ENCODE data around the gene HECTD1. TPM values are rescaled to one million over a fixed set of nuclear protein-coding genes. Genes with fewer than 3 reads are reported as not detected.
A peak's percentile ranks its signal among the peaks of the same experiment; 100 is the strongest.
"Not testable (repeated sequence)": the region's sequence is repeated elsewhere in the genome, so short reads cannot be mapped to it uniquely, and the experiment has no call there.

The HECTD1 gene
- total RNA-seq, 1 donor from 2014 or later, result 354 TPM

DNA sequence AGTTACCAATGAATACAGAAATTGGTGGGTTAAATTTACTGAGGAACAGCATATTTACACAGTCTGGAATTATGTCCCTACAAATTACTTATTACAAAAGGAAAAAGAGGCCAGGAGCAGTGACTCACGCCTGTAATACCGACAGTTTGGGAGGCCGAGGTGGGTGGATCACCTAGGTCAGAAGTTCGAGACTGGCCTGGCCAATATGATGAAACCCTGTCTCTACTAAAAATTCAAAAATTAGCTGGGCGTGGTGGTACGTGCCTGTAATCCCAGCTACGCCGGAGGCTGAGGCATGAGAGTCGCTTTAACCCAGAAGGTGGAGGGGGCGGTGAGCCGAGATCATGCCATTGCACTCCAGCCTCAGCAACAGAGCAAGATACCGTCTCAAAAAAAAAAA is 52.6 kb downstream of the HECTD1 start:
- DNase-seq (ENCODE audit: low read depth), result peak; percentile 32

DNA sequence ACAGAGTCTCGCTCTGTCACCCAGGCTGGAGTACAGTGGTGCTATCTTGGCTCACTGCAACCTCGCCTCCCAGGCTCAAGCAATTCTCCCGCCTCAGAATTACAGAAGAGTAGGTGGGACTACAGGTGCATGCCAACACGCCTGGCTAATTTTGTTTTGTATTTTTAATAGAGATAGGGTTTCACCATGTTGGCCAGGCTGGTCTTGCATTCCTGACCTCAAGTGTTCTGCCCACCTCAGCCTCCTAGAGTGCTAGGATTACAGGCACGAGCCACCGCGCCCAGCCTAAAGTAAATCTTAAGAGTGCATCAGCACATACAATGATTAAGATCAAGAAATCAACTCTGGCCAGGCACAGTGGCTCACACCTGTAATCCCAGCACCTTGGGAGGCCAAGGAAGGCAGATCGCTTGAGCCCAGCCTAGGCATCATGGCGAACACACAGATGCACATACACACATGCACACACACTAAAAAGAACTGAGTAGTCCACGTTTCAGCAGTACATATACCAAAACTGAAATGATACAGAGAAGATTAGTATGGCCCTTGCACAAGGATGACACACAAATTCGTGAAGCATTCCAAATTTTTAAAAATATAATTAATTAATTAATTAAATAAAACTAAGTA is 65.0 kb downstream of the HECTD1 start:
- DNase-seq (ENCODE audit: low read depth), result no peak

GRCh38 chr14:31139301-31139847 is 68.2 kb downstream of the HECTD1 start:
- DNase-seq (ENCODE audit: low read depth), result no peak

- DNase-seq (ENCODE audit: low read depth), result no peak
These were observed 69.3 kb downstream of the HECTD1 start for GRCh38 chr14:31138301-31138700.

- no peak for DNase-seq (ENCODE audit: low read depth)
These were observed 70.2 kb downstream of the HECTD1 start for GRCh38 chr14:31137214-31137889.

DNA sequence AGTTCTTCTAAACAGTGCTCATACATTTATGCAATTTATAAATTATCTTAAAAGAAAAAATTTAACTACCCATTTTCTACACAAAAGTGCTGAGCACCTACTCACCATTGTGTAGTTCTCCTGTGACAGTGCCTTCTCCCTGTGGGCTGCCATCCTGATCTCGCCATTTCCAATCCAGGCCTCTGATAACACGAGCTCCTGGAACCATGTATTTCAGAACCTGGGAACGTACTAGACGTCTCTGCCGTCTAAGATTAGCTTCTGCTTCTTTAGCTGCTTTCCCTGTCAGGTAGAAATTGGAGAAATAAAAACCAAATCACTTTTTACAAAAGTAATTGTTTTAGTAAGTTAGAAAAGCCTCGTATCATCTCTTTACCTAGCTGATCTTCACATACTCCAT is 74.5 kb downstream of the HECTD1 start:
- no peak for DNase-seq (ENCODE audit: low read depth)

- no peak for DNase-seq (ENCODE audit: low read depth)
These were observed 78.7 kb downstream of the HECTD1 start for GRCh38 chr14:31128601-31129526.

GRCh38 chr14:31127690-31128089 is 79.9 kb downstream of the HECTD1 start:
- peak; percentile 86 for DNase-seq (ENCODE audit: low read depth)

DNA sequence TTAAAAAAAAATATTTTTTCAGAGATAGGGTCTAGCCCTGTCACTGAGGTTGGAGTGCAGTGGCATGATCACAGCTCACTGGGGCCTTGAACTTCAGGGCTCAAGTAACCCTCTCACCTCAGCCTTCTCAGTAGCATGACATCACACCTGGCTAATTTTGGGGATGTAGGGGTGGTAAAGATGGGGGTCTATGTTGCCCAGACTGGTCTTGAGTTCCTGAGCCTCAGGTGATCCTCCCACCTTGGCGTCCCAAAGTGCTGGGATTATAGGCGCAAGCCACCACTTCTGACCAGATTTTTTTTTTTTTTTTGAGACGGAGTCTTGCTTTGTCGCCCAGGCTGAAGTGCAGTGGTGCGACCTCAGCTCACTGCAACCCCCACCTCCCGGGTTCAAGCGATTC is 80.9 kb downstream of the HECTD1 start:
- DNase-seq (ENCODE audit: low read depth), result no peak

DNA sequence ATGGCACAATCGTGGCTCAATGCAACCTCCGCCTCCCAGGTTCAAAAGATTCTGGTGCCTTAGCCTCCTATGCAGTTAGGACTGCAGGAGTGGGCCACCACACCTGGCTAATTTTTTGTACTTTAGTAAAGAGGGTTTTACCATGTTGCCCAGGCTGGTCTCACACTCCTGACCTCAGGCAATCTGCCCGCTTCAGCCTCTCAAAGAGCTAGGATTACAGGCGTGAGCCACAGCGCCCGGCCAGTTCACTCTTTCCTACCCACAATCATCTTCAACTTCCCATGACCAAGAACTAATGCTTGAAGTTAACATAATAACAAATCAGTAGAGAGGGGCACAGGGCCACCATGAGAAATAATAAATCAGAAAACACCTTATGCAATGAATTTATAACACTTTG is 82.4 kb downstream of the HECTD1 start:
- no peak for DNase-seq (ENCODE audit: low read depth)

- no peak for DNase-seq (ENCODE audit: low read depth)
These were observed 83.4 kb downstream of the HECTD1 start for GRCh38 chr14:31124197-31124596.

DNA sequence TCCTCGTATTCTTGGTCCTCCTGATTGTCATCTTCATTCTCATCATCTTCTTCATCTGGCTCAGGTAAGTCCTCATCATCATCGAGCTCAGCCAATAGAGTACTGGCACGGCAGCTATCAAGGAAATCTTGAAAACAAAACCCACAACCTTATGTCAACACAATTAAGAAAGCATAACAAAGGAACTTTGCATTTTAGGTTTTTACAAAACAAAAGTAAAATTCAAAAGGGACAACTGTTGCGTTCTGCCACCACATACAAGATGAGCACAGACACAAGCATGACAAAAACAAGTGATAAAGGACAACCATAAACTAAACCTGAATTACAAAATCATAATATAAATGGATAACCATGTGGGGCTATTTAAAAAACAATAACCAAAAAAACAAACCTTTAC is 84.7 kb downstream of the HECTD1 start:
- DNase-seq (ENCODE audit: low read depth), result no peak

GRCh38 chr14:31122098-31122611 is 85.4 kb downstream of the HECTD1 start:
- DNase-seq (ENCODE audit: low read depth), result peak; percentile 27

DNA sequence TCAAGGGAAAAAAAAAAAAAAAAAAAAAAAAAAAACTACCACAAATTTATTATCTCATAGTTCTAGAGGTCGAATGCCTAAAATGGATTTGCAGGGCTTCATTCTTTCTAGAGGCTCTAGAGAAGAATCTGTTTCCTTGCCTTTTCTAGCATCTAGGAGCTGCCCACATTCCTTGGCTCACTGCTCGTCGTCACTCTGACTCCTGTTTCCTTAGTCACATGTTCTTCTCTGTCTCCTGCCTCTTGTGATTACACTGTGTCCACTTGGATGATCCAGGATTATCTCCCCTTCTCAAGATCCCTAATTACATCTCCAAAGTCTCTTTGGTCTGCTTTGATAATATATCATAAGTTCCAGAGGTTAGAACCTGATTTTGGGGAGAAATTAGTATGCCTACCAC is 88.7 kb downstream of the HECTD1 start:
- no peak for DNase-seq (ENCODE audit: low read depth)

DNA sequence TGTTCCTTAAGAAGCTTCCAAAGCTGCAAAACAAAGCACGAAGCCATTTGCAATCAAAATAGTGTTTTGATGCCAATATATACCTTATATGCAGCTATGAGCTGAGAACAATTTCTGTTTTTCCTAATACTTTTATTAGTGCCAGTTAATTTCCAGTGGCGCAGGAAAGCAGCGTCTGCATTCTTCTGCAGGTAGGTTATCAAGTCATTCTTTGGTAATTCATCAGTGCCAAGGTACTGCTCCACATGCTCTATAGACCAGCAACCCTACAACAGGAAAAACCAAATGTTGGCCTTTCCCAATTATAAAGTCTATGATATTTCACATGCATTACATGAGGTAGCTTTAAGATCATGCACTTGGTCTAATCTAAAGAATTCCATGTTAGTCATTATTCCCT is 93.8 kb downstream of the HECTD1 start:
- DNase-seq (ENCODE audit: low read depth), result no peak

- DNase-seq (ENCODE audit: low read depth), result no peak
These were observed 96.7 kb downstream of the HECTD1 start for GRCh38 chr14:31110872-31111271.

- no peak for DNase-seq (ENCODE audit: low read depth)
These were observed 98.3 kb downstream of the HECTD1 start for GRCh38 chr14:31109257-31109656.

- no peak for DNase-seq (ENCODE audit: low read depth)
These were observed 100.8 kb downstream of the HECTD1 start for GRCh38 chr14:31106768-31107167.

- DNase-seq (ENCODE audit: low read depth), result no peak
These were observed 110.5 kb downstream of the HECTD1 start for GRCh38 chr14:31097081-31097480.

GRCh38 chr14:31096255-31096654 is 111.3 kb downstream of the HECTD1 start:
- no peak for DNase-seq (ENCODE audit: low read depth)

DNA sequence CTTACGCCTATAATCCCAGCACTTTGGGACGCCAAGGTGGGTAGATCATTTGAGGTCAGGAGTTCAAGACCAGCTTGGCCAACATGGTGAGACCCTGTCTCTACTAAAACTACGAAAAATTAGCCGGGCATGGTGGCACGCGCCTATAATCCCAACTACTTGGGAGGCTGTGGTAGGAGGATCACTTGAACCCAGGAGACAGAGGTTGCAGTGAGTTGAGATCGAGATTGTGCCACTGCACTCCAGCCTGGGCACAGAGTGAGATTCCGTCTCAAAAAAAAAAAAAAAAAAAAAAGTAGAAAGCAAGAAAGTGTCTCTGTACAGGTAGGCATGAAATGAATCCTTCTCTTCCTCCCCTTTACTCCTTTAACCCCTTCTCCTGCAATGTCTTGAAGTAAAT is 111.8 kb downstream of the HECTD1 start:
- DNase-seq (ENCODE audit: low read depth), result not testable (repeated sequence)
